HEK293 (cell line): ENCODE results near the gene OR2F2.

ENCODE experiments used
- CTCF ChIP-seq: fragments of 450-650 bp; formaldehyde crosslinking; IDR thresholded peaks from 2 replicates; pipeline ENCODE4 v1.5.1; 2016; ENCODE audit warnings: missing biosample characterization, missing genetic modification characterization
- IKZF3 ChIP-seq: fragments of 450-650 bp; IDR thresholded peaks from 2 replicates; pipeline ENCODE4 v1.5.0; 2018; ENCODE audit warnings: missing biosample characterization, mild to moderate bottlenecking, missing genetic modification characterization, moderate library complexity
- MEIS1 ChIP-seq: sonication (generic); formaldehyde crosslinking; IDR thresholded peaks from 2 replicates; pipeline ENCODE4 v1.8.1; 2022; ENCODE audit warnings: missing genetic modification reagents, mild to moderate bottlenecking, borderline replicate concordance
- ZFP37 ChIP-seq: fragments of 450-650 bp; formaldehyde crosslinking; IDR thresholded peaks from 2 replicates; pipeline ENCODE4 v1.5.1; 2016; ENCODE audit warnings: missing biosample characterization, missing genetic modification characterization
- ZNF169 ChIP-seq: fragments of 450-650 bp; formaldehyde crosslinking; IDR thresholded peaks from 2 replicates; pipeline ENCODE4 v1.5.1; 2016; ENCODE audit warnings: missing biosample characterization, missing genetic modification characterization
- ZNF239 ChIP-seq: fragments of 450-650 bp; formaldehyde crosslinking; IDR thresholded peaks from 2 replicates; pipeline ENCODE4 v1.5.1; 2016; ENCODE audit warnings: missing biosample characterization, missing genetic modification characterization
- ZNF274 ChIP-seq, 2 experiments: fragments of 200-500 bp in 1 of 2; fragments of 450-650 bp in 1 of 2; sonication (Bioruptor generic) in 1 of 2; formaldehyde crosslinking in 1 of 2; IDR thresholded peaks; 2 replicates each; pipeline versions ENCODE4 v1.5.1 to v1.6.1; 2014 to 2016; ENCODE audit warnings: borderline replicate concordance in 1 of 2, inconsistent platforms in 1 of 2, low read length in 1 of 2, missing biosample characterization in 1 of 2, missing genetic modification characterization in 1 of 2
- ZNF501 ChIP-seq: fragments of 450-650 bp; formaldehyde crosslinking; IDR thresholded peaks from 2 replicates; pipeline ENCODE4 v1.5.1; 2016; ENCODE audit warnings: missing biosample characterization, missing genetic modification characterization
- TF ChIP-seq, protein P1 (sequence below): fragments of 450-650 bp; formaldehyde crosslinking; IDR thresholded peaks from 2 replicates; pipeline ENCODE4 v1.5.1; 2016; ENCODE audit warnings: missing biosample characterization, missing genetic modification characterization, borderline replicate concordance
- TF ChIP-seq, protein P2 (sequence below): fragments of 450-650 bp; formaldehyde crosslinking; IDR thresholded peaks from 2 replicates; pipeline ENCODE4 v1.5.1; 2017; ENCODE audit warnings: missing biosample characterization, missing genetic modification characterization

- TF ChIP-seq ZNF239 (no peak), CTCF (tag by site-specific recombination) (no peak), ZFP37 (tag by site-specific recombination) (no peak), IKZF3 (tag by site-specific recombination) (no peak), ZNF274 (IDR thresholded peaks at IDR 0.05; ENCODE audit: low read length) (no peak), ZNF274 (tag by site-specific recombination; IDR thresholded peaks at IDR 0.05; ENCODE audit: borderline replicate concordance) (no peak), MEIS1 (CRISPR knock-in tag) (no peak), ZNF169 (tag by site-specific recombination) (no peak), ZNF501 (tag by site-specific recombination) (no peak)
- TF ChIP-seq, protein P1, sequence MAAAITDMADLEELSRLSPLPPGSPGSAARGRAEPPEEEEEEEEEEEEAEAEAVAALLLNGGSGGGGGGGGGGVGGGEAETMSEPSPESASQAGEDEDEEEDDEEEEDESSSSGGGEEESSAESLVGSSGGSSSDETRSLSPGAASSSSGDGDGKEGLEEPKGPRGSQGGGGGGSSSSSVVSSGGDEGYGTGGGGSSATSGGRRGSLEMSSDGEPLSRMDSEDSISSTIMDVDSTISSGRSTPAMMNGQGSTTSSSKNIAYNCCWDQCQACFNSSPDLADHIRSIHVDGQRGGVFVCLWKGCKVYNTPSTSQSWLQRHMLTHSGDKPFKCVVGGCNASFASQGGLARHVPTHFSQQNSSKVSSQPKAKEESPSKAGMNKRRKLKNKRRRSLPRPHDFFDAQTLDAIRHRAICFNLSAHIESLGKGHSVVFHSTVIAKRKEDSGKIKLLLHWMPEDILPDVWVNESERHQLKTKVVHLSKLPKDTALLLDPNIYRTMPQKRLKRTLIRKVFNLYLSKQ (tag by site-specific recombination) = no peak
- TF ChIP-seq, protein P2, sequence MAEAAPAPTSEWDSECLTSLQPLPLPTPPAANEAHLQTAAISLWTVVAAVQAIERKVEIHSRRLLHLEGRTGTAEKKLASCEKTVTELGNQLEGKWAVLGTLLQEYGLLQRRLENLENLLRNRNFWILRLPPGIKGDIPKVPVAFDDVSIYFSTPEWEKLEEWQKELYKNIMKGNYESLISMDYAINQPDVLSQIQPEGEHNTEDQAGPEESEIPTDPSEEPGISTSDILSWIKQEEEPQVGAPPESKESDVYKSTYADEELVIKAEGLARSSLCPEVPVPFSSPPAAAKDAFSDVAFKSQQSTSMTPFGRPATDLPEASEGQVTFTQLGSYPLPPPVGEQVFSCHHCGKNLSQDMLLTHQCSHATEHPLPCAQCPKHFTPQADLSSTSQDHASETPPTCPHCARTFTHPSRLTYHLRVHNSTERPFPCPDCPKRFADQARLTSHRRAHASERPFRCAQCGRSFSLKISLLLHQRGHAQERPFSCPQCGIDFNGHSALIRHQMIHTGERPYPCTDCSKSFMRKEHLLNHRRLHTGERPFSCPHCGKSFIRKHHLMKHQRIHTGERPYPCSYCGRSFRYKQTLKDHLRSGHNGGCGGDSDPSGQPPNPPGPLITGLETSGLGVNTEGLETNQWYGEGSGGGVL (tag by site-specific recombination) = no peak
Observed at GRCh38 chr7:143885951-143886350, 49.1 kb upstream of the OR2F2 start.
